Neural progenitor cell (in vitro differentiated cells): Measurements from ENCODE around the gene RNF217.

ENCODE experiments used
- CTCF ChIP-seq: fragments of 200-600 bp; sonication (generic); IDR thresholded peaks from 2 replicates; pipeline ENCODE4 v1.5.1; 2017; ENCODE audit warnings: antibody characterized with exemption, mild to moderate bottlenecking
- EZH2 ChIP-seq: fragments of 200-600 bp; sonication (generic); IDR thresholded peaks from 2 replicates; pipeline ENCODE4 v1.6.1; 2017; ENCODE audit warnings: antibody characterized with exemption, mild to moderate bottlenecking, moderate library complexity
- EZH2phosphoT487 ChIP-seq: fragments of 200-600 bp; sonication (generic); IDR thresholded peaks from 2 replicates; pipeline ENCODE4 v1.6.1; 2017; ENCODE audit warnings: antibody characterized with exemption

GRCh38 chr6:125120054-125120590 lies 157.9 kb downstream of the RNF217 start:
- TF ChIP-seq CTCF (no peak), EZH2 (no peak), EZH2phosphoT487 (no peak)
